Motor neuron (in vitro differentiated cells): ENCODE data around the gene HOXA5. TPM values are rescaled to one million over a fixed set of nuclear protein-coding genes. Genes with fewer than 3 reads are reported as not detected.

Source experiments
- ATAC-seq, 8 experiments: fragments of 200-7000 bp; cut with Tn5 transposase; replicated peaks in 6 of 8; 2 replicates each; pipeline ENCODE4 v1.8.0; 2021; ENCODE audit warnings: mild to moderate bottlenecking in 8 of 8, moderate library complexity in 8 of 8
- H3K27ac ChIP-seq, 2 donors: fragments of 250-450 bp; sonication (Bioruptor Pico); 2 replicates each; pipeline ENCODE4 v1.9.0; 2021; ENCODE audit warnings: antibody characterized with exemption in 2 of 2, mild to moderate bottlenecking in 2 of 2, moderate library complexity in 1 of 2
- H3K4me1 ChIP-seq, 2 donors: fragments of 250-450 bp; sonication (Bioruptor Pico); replicated peaks in 1 of 2; 2 replicates each; pipeline ENCODE4 v1.6.1; 2021; ENCODE audit warnings: antibody characterized with exemption in 2 of 2, mild to moderate bottlenecking in 2 of 2, moderate library complexity in 1 of 2
- H3K4me3 ChIP-seq, 5 donors: fragments of 250-450 bp; sonication (Bioruptor Pico); 2 replicates each; pipeline ENCODE4 v1.9.0; 2021; ENCODE audit warnings: antibody characterized with exemption in 5 of 5, mild to moderate bottlenecking in 5 of 5, moderate library complexity in 4 of 5
- WGBS, 10 experiments: fragments of 450-650 bp; shearing (Covaris generic); methylation state at CpG; one replicate each; pipeline ENCODE4 v1.0.0; 2022; 5-methylcytosine and 5-hydroxymethylcytosine counted together
- in situ Hi-C, 9 experiments: fragments of 400-800 bp; cut with MboI; loops; one replicate each; pipeline ENCODE4 v1.15.0; 2021; ENCODE audit warnings: low sequenced_read_pairs in 9 of 9, low pct_unique_long_range_greater_than_20kb in 2 of 9; ENCODE audit not compliant: unreplicated experiment in 9 of 9
- total RNA-seq, 8 experiments: library from RNA; unstranded; fragments of 300-600 nt; gene quantifications; 2 replicates each; pipeline versions ENCODE4 v1.2.3 to v1.2.4, GENCODE V29; 2022

The HOXA5 gene
- total RNA-seq, 8 experiments from 2014 or later, result 10.0 to 121 (median 73.0) TPM

DNA sequence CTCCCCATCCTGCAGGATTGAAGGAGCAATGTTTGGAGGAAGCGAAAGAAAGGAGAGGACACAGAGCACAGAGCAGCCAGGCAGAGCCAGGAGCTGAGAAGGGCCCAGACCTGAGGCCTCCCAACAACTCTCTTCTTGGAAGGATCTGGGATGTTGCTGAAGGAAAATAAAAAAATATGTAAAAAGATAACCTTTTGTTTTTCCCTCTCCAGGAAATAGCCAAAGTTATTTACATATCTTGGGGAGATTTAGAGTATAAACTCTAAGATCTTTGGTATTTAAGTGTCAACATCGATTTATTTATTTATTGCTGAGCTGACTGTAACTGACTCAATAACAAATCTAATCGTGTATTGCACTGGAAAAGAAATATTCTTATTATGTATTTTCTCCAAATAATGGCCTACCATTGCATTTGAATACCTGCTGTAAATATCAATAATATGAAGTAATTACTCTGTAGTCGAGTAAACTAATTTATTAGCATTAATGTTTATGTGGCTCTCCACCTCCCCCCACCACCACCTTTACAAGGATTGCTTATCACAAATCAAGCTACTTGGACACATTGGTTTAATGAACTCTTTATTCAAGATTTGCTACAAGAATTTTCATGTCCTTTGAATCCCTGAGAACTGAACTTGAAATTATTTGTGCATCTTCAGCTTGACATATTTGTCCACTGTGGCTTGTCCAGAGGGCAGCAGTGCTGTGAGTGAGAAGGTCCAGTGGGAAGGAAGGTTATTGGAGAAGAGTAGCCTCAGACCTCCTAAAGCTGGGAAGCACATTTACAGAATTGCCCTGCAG is 43.4 kb upstream of the HOXA5 start:
- H3K4me3 ChIP-seq, result no peak overlapping the region
- 8 to 87% (median 28%) methylated on average over 2 to 4 of the region's 4 CpGs for WGBS, 10 experiments
- peaks cover 0 to 14% of the 10 kb centered on the region in 2 donors for H3K4me1 ChIP-seq
- in situ Hi-C loops, result loop anchor here in 6 of 9 experiments (25.0 kb wide), 5 partner anchors 600 to 1325 kb away; no protein-coding TSS in a partner anchor
- no peak for ATAC-seq
- no peak overlapping the region for H3K27ac ChIP-seq

DNA sequence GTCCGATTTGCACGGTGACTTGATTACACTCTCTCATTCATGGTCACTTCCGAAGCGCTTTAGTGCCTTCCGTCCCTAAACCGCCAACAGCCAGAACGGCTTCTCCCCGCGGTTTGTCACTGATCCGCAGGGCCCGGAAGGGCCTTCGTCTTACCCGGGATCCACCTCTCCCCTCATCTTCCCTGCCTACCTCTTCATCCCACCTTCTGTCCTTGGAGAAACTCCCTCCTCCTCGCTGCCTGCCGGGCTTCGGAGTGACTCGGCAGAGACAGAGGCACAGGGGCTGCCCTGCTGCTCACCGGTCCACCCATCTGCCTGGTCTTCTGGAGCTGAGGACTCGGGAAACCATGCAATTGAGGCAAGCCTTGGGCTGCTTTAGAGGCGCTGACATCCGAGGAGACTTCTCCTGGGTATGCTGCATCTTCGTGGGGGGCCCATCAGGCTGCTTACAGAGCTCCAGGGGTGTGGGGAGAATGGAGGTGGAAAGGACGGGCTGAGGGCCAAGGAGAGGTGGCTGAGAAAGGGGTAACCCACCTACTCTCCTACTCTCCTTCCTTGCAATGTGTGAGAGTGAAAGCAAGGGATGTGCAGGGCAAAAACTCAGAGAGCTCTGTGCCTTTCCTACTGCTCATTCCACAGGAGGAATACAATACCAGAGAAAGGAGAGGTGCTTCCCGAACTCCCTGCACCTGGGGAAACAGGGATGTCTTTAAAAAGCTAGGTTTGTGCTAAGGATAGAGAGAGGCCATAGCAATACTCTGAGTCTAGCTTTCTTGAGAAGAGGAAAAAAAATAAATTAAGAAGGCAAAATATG is 42.6 kb upstream of the HOXA5 start:
- 0 to 100% (median 20%) methylated on average over 1 to 14 of the region's 24 CpGs; no CpG with 5 or more reads in 1 of the 10 experiments for WGBS, 10 experiments
- H3K4me1 ChIP-seq, result peaks cover 0 to 14% of the 10 kb centered on the region in 2 donors
- no peak overlapping the region for H3K27ac ChIP-seq
- in situ Hi-C loops, result loop anchor here in 6 of 9 experiments (25.0 kb wide), 5 partner anchors 601 to 1324 kb away; no protein-coding TSS in a partner anchor
- no peak overlapping the region for H3K4me3 ChIP-seq
- ATAC-seq, result no peak

DNA sequence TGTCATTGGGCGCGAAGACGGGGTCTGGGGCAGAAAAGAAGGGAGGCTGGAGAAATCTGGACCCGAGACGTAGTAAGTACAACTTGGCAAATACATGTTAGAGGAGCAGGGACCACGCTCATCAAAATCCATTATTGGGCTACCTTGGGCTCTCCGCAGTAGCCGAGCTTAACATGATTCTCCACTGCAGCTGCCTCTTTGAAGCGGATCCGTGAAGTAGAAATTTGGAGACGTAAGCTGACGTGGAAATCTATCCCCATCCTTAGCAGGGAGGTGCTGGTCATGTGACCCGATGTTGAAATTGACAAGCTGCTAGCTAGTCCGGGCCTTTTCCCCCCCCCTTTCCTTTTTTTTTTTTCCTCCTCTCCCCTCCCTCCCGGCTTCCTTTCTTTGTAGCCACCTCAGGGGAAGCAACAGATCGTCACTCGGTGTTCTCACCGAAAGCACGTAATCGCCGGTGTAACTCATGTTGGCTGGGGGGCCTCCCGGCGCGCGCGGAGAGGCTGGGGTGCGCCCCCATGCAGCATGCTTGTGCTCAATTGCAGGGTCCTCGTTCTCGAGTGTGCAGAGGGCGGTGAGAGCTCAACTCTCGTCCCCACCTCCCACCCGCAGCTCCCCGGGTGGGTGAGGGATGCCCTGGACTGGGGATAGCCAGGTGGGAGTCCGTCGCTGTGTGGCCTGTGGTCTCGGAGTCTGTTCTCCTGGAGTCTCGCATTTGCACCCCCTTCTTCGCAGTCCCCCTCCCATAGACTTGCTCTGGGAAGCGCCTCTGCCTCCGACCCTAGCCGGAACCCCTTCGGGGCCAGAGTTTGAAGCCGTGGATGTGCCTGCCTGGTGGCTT is 41.8 kb upstream of the HOXA5 start, which contains the start of gene HOXA11:
Gene HOXA11 (minus strand): TSS at position 220 of the 841 bp plus-strand sequence. CDS start 88 bp downstream, at position 132.
- peak in 4 of 8 experiments; percentile 5 to 57 (median 34) for ATAC-seq
- H3K4me3 ChIP-seq, result peak within 1 kb of the TSS in 3 of 5 donors; percentile 11 to 31 (median 27)
- no peak within 1 kb of the TSS for H3K27ac ChIP-seq
- H3K4me1 ChIP-seq, result peaks cover 0 to 14% of the 10 kb centered on the region in 2 donors
- in situ Hi-C loops, result loop anchor here in 6 of 9 experiments (25.0 kb wide), 5 partner anchors 602 to 1323 kb away; no protein-coding TSS in a partner anchor
- WGBS, 10 experiments, result 0 to 8% (median 0%) methylated on average over 1 to 5 of the region's 43 CpGs; no CpG with 5 or more reads in 4 of the 10 experiments

DNA sequence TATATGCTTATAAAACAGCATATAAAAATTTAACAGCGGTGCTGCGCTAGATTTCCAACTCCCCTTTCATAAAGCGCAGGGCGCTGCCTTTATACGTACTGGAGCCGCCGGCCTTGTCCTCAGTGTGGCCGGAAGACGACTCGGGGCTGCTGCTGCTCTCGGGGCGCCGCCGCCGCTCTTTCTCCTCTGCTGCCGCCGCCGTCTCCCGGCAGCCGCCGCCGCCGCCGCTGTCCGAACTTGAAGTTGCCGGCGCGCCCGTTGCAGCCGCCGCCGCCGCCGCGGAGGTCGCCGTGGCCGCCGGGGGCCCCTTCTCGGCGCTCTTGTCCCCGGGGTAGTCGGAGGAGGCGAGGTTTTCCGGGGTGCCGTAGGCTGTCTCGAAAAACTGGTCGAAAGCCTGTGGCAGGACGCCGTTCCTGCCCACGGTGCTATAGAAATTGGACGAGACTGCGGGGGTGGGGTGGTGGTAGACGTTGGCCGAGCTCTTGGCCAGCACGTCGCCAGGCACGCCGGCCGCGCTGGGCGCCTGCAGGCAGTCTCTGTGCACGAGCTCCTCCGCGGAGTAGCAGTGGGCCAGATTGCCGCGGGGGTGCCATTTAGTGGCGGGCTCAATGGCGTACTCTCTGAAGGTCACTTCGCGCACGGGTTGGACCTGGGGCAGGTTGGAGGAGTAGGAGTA is 41.0 kb upstream of the HOXA5 start:
- Histone ChIP-seq H3K4me1 (peaks cover 0 to 14% of the 10 kb centered on the region in 2 donors), H3K4me3 (peak overlapping the region in 3 of 5 donors; percentile 11 to 31 (median 27)), H3K27ac (no peak overlapping the region)
- WGBS, 10 experiments, result 0 to 7% (median 0%) methylated on average over 1 to 25 of the region's 72 CpGs; no CpG with 5 or more reads in 3 of the 10 experiments
- in situ Hi-C loops, result loop anchor here in 6 of 9 experiments (25.0 kb wide), 5 partner anchors 603 to 1322 kb away; no protein-coding TSS in a partner anchor
- ATAC-seq, result peak in 7 of 8 experiments; percentile 25 to 57 (median 34)

DNA sequence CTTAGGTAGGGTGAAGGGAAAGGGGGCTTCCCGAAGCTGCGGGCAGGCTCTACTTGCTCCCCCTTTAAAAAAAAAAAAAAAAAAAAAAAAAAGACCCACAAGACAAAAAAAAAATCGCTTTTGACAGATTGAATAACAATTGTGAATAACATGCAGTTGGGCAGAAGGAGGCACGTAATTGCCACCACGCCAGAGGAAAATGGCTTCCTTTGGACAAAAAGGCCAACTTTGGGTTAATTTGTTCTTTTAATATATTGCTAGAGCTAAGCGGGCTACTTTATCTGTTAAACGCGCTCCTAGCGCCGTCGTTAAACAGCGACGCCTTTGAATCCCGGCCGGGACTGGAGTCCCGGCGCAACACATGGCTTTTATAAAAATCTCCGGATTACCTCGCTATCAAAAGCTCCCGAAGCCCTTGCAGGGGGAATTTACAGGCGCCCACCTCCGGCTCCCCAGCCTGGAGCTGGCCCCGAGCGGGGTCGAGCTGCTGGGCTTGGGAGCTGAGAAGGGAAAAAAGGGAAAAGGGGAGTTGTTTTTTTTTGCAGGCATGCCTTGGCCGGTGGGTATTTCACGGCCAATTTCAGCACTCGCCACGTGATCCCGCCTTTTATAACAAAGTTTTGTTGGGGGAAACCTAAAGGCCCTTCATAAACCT is 40.3 kb upstream of the HOXA5 start:
- 0 to 7% (median 1%) methylated on average over 3 to 25 of the region's 30 CpGs for WGBS, 10 experiments
- in situ Hi-C loops, result loop anchor here in 6 of 9 experiments (25.0 kb wide), 5 partner anchors 603 to 1322 kb away; no protein-coding TSS in a partner anchor
- peak in 2 of 8 experiments; percentile 3 to 4 for ATAC-seq
- peaks cover 0 to 12% of the 10 kb centered on the region in 2 donors for H3K4me1 ChIP-seq
- peak overlapping the region in 3 of 5 donors; percentile 11 to 31 (median 27) for H3K4me3 ChIP-seq
- H3K27ac ChIP-seq, result no peak overlapping the region

DNA sequence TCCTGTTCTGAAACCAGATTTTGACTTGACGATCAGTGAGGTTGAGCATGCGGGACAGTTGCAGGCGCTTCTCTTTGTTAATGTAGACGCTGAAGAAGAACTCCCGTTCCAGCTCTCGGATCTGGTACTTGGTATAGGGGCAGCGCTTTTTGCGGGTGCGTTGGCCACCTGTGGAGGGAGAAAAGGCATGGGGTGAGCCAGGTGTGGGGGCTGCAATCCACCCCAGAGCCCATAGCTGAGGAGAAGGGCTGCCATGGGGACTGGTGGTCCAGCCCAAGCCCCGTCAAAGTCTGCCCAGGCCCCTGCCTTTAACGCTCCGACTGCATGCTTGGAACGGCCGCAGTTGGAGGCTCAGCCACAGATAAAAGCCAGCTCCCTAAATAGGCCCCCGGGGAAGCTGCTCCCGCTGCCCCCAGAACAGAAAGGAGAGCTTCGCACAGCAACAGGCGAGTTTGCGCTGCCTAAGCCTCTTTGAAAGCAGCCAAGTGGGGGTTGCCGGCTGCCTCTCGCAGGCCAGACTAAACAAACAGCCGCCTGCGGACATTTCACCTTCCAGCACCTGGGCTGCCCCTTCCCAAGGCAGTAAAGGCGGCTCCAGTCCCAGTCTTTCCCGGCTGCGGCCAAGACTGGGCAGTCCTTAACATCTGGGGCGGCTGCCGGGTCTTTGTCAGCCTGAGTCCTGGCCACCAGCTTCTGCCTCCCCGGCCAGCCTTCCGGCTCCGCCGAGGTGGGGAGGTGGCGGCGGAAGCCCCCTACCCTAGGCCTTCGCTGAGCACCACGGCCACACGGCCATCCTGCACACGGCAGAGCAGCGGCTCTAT is 39.6 kb upstream of the HOXA5 start:
- peak in 3 of 8 experiments; percentile 1 to 15 (median 2) for ATAC-seq
- H3K27ac ChIP-seq, result no peak overlapping the region
- in situ Hi-C loops, result loop anchor here in 6 of 9 experiments (25.0 kb wide), 5 partner anchors 604 to 1321 kb away; no protein-coding TSS in a partner anchor
- WGBS, 10 experiments, result 0 to 12% (median 5%) methylated on average over 4 to 27 of the region's 39 CpGs; no CpG with 5 or more reads in 1 of the 10 experiments
- H3K4me1 ChIP-seq, result peaks cover 0 to 7% of the 10 kb centered on the region in 2 donors
- H3K4me3 ChIP-seq, result peak overlapping the region in 1 of 5 donors; percentile 27

DNA sequence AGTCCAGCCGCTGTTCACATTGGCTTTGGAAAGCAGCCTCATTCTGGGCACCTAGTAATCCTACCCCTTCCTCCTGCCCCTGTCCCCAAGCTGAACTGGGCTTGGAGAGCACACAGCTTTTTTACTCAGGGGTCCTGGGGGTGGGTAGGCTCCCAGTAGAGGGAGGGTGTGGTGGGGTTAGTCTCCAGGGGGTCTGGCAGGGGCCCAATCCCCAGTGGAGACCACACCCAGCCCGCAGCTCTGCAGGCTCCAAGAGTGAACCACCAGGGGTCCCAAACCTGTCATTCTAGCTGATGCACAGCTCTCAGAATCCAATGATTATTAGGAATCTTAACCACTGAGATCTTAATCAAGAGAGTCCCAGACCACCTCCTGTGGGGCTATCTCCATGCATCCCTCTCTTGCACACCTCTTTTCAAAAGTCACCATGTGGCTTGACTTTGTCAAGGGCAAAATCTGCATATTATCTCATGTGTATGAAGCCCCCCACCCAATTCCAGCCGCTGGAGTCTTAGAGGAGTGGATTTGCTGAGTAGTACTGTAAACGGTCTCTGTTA is 38.9 kb upstream of the HOXA5 start:
- no peak for ATAC-seq
- Histone ChIP-seq H3K27ac (no peak overlapping the region), H3K4me3 (no peak overlapping the region), H3K4me1 (peaks cover 0 to 7% of the 10 kb centered on the region in 2 donors)
- 6 to 60% (median 19%) methylated on average over 1 to 4 of the region's 4 CpGs; no CpG with 5 or more reads in 4 of the 10 experiments for WGBS, 10 experiments
- in situ Hi-C loops, result loop anchor here in 6 of 9 experiments (25.0 kb wide), 5 partner anchors 605 to 1320 kb away; no protein-coding TSS in a partner anchor

DNA sequence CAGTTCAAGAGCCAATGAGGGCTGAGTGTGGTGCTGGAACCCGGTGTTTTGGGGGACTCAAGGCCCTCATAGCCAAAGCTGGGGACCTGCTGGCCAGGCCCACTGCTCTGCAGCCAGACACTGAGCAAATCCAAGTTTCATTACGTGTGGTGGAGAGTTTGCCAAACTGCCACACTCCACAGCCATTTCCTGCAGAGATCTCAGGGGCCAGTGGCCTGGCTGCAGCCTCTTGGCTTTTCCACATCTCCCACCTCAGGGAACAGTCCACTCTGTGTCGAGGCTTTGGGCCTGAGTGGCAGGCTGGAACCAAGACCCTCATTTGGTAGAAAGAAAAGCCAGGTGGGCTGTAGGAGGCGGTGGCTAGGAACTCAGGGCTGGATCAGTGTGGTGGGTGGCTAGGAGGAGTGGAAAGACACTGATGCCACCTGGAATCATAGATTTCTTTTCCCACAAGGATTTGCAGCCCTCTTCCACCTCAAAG is 38.4 kb upstream of the HOXA5 start:
- Histone ChIP-seq H3K4me1 (peaks cover 0 to 7% of the 10 kb centered on the region in 2 donors), H3K4me3 (no peak overlapping the region), H3K27ac (no peak overlapping the region)
- 19 to 100% (median 26%) methylated on average over 1 to 4 of the region's 4 CpGs; no CpG with 5 or more reads in 5 of the 10 experiments for WGBS, 10 experiments
- in situ Hi-C loops, result loop anchor here in 6 of 9 experiments (25.0 kb wide), 5 partner anchors 605 to 1320 kb away; no protein-coding TSS in a partner anchor
- ATAC-seq, result no peak

DNA sequence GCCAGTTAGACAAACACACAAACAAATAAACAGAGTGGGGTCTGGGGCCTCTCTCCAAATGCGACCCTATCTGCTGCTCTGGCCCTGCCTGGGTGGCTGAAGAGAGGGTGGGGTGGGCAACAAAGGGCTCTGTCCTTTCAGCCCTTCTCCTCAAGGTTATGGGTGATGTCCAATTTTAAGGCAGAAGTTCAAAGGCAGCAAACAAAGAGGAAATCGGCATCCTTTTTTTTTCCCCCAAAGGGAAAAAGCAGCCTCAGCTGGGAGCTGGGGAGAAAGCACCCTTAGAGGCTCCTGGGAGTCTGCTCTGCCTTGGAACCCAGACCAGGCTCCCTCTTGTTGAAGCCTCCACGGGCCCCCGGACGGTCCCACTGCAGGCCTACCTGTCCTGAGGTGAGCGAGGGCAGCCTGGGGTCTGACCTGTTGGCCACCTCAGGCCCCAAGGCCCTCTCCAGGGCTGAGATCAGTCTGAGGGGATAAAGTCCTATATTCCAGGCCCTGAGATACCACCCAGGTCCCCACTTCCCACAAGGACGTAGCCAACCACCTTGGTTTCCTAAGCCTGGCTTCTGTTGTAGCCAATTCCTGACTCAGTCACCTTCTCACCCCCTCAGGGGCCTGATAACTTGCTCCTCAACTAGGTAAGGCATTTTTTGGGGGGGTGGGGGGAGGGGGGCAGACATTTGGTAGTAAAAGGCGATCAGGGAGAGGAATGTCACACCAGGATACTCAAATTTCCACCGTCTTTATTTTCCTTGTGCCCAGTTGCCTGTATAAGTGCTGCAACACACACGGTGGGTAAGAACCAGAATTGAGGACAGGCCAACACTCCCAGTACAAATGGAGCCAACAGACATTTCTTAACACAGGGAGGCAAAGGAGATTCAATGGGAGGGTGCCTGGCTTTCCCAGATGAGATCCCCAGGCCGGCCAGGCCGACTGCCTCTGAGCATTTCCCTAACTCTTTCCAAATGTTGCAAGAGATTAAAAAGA is 37.2 kb upstream of the HOXA5 start:
- no peak for ATAC-seq
- 20 to 85% (median 49%) methylated on average over 1 to 5 of the region's 12 CpGs; no CpG with 5 or more reads in 2 of the 10 experiments for WGBS, 10 experiments
- in situ Hi-C loops, result loop anchor here in 6 of 9 experiments (25.0 kb wide), 5 partner anchors 607 to 1318 kb away; no protein-coding TSS in a partner anchor
- no peak overlapping the region for H3K4me3 ChIP-seq
- H3K4me1 ChIP-seq, result peaks cover 0 to 7% of the 10 kb centered on the region in 2 donors
- no peak overlapping the region for H3K27ac ChIP-seq
